NCI-H187 treated with DMSO at 0.1 percent for 48 hours (cell line): ENCODE results near the gene UBE2K.
"Not testable (repeated sequence)": the region's sequence is repeated elsewhere in the genome, so short reads cannot be mapped to it uniquely, and the experiment has no call there.

ENCODE experiments used
- DNase-seq: peaks from one replicate; lab custom pipeline; 2025; lab: John Stamatoyannopoulos, UW

UBE2K gene

GRCh38 chr4:39730072-39730471, 32.1 kb downstream of the UBE2K start:
- no peak for DNase-seq

DNA sequence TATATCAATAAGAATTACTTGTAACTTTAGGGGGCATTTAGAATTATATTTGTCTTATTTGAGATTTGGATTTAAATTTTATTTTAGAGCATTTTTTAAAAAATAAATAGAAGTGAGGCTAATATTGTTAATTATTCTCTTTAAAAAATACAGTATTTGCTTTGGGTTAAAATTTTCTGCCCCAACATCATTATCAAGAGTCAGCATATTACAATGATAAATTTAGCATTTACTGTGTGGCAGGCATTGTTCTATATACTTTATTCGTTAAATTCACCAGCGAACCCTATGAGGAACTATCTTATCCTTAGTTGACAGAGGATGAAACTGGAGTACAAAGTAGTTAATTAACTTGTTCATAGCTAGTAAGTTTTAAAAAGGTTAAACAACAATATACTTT, 34.0 kb downstream of the UBE2K start:
- no peak for DNase-seq

DNA sequence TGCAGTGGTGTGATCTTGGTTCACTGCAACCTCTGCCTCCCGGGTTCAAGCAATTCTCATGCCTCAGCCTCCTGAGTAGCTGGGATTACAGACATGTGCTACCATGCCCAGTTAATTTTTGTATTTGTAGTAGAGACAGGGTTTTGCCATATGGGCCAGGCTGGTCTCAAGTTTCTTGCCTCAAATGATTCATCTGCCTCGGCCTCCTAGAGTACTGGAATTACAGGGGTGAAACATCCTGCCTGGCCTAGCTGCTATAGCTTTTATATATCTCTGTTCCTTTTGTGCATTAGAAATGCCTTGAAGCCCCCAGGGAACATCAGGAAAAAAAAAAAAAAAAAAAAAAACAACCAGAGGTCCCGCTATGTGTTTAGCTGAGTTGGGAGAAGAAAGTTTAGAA, 34.8 kb downstream of the UBE2K start:
- DNase-seq, result no peak

GRCh38 chr4:39739591-39739990, 41.7 kb downstream of the UBE2K start:
- not testable (repeated sequence) for DNase-seq

GRCh38 chr4:39741401-39741800, 43.5 kb downstream of the UBE2K start:
- DNase-seq, result no peak

- no peak for DNase-seq
Observed at GRCh38 chr4:39745920-39746319, 48.0 kb downstream of the UBE2K start.

DNA sequence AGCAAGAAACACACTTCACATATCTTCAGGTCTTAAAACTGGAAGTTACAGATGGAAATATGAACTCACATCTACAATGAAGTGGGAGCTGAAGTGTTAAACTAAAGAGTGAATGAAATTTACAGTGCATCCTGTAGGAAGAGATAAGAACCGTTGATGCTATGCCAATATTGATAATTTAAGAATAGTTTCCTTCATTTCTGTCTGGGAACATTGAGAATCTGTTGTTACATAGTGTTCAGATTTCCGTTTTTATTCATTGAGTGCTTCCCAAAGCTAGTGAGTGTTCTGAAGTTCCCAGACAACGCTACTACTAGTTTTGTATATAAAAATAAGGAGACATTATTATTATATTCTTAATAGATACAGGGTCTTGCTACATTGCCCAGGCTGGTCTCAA, 52.3 kb downstream of the UBE2K start:
- no peak for DNase-seq

- DNase-seq, result no peak
Observed at GRCh38 chr4:39754309-39754708, 56.4 kb downstream of the UBE2K start.

DNA sequence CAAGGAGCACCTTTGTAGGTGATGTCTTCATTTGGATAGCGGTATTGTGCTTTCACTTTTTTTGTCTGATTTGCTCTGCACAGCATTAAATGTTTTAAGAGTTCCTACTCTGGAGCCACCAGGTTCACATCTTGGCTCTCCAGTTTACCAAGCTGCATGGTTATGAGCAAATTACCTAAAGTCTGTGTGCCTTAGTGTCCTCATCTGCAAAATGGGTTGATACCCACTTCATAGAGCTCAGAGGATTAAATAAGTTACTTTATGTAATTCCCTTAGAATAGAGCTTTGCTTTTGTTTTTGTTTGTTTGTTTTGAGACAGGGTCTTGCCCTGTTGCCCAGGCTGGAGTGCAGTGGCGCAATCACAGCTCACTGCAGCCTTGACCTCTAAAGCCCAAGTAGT, 58.2 kb downstream of the UBE2K start:
- DNase-seq, result no peak

DNA sequence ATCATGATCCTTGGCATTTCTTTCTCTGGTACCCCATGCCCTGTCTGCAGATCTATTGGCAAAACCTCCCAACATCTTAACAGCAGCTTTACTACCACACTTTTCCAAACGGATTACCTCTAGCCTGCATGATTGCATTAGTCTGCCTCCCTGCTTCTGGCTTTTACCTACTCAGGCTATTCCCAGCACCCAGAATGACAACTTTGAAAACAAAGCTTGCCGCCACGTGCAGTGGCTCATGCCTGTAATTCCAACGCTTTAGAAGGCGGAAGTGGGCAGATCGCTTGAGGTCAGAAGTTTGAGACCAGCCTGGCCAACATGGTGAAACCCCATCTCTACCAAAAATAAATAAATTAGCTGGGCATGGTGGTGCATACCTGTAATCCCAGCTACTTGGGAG, 60.2 kb downstream of the UBE2K start:
- no peak for DNase-seq

- DNase-seq, result no peak
Observed at GRCh38 chr4:39759569-39759968, 61.6 kb downstream of the UBE2K start.

DNA sequence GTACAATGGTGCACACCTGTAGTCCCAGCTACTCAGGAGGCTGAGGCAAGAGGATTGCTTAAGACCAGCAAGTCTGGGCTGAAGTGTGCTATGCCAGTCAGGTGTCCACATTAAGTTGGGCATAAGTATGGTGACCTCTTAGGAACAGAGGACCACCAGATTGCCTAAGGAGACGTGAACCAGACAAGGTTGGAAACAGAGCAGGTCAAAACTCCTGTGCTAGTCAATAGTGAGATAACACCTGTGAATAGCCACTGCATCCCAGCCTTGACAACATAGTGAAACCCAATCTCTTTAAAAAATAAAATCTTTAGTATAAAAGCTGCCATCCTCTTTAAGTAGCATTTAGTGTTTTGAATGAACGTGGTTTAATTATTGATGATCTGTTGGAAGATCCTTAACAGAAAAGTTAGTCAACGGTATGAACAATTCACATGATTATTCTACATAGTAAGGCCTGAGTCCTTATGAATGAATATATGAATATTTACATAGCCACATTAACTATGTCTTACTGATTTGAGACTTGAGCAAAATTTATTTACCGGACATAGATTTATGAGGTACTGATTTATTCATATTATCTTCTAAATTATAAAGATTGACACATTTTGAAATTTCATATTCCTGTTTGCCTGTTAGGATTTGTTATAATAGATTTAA, 63.2 kb downstream of the UBE2K start:
- DNase-seq, result no peak

DNA sequence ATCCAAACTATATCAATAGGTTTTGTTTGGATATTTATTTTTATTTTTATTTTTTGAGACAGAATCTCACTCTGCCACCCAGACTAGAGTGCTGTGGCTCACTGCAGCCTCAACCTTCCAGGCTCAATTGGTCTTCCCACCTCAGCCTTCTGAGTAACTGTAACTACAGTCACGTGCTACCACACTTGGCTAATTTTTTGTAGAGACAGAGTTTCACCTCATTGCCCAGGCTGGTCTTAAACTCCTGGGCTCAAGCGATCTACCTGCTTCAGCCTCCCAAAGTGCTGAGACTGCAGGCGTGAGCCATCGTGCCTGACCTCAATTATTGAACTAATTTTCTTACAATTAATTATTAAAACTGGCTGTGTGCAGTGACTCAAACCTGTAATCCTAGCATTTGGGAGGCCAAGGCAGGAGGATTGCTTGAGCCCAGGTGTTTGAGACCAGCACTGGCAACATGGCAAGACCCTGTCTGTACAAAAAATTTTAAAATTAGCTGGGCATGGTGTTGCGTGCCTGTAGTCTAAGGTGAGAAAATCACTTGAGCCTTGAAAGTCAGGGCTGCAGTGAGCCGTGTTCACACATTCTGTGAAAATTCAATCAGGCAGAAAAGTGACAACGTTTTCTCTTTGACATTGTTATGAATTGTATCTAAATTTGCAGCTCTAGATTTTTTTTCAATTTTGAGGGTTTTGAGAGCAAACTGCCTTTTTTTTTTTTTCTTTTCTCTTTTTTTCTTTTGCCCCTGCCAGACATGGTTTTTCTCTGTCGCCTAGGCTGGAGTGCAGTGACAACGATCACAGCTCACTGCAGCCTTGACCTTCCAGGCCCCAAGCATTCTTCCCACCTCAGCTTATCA, 66.0 kb downstream of the UBE2K start:
- DNase-seq, result no peak

GRCh38 chr4:39770005-39770404, 72.1 kb downstream of the UBE2K start:
- DNase-seq, result no peak

DNA sequence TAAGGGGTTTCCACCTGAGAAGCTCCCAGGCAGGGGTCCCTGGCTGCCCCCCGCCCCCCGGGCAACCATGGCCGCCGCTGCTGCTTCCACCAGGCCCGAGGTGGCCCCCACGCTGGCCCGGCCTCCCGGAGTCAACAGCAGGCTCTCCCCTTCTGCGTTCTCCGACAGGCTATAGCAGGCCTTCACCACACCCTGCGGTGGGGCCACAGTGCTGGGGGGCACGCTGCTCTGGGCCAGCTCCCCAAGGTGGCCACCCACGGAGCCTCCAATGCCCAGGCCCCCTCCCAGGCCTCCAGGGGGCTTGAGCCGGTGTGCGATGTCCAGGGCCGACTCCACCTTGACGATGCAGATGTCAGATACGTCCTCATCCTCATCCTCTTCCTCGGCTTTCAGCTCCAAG, 72.5 kb downstream of the UBE2K start:
- DNase-seq, result no peak

DNA sequence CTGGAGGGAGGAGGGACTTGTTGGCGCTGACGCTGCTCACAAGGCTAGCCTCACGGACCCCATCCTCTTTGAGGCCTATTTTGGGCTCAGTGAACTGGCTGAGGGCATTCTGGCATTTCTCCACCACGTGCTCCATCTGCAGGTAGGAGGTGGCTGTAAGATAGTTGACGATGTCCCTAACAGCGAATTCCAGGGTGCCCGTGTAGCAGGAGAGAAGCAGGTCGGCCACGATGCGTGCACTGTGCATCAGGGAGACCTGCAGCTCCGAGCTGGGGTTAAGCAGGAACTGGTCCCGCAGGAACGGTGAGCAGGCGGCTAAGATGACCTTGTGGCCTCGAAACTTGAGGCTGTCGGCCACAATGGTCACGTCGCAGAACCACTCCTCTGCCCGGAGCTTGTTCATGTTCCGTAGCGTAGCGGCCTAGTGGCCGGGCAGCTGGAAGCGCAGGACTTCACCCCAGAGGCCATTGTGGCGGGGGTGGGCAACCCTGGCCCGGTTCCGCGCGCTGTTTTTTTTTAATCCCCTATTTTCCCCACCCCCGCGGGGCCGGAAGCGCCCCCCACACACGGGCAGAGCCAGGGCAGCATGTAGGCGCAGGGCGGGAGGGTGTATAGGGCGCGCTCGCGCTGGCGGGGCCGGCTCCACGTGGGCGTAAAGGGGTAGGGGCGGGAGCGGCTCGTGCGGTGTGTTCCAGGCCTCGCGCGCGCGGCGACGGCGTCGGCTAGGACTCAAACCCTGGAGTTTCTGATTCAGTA, 73.2 kb downstream of the UBE2K start:
- DNase-seq, result no peak

DNA sequence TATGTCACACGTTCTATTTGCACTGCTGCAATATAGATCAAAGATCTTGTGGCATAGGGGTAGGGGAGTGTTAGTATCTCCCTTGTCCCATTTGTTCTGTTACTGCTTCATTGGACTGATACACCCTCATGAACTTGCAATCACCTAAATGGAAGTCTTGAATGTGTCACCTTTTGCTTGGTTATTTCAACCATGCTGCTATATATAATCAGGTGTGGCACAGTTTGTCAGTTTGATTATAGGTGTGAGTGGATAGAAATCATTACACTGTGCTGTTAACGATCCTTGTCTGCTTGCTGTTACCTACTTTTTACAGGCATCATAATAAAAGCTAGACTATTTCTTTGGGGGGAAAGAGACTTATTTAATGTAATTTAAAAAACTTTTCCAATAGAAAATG, 84.1 kb downstream of the UBE2K start:
- DNase-seq, result not testable (repeated sequence)

DNA sequence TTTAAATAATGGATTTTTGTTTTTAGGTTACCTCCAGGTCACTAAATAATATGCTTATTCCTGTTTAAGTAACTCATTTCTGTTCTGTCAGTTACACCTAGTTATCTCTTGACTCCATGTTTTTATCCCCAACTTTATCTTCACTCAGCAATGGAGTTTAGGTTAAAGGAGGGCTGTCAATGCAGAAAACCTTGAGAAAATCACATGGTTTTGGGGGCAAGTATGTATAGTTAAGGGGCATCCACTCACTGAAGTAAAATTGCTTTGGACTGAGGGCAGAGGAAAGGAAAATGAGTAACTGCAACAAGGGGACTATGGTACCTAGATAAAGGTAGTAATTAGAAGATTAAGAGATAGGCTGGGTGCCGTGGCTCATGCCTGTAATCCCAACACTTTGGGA, 87.1 kb downstream of the UBE2K start:
- no peak for DNase-seq

- no peak for DNase-seq
Observed at GRCh38 chr4:39786838-39787237, 88.9 kb downstream of the UBE2K start.

GRCh38 chr4:39792128-39792527, 94.2 kb downstream of the UBE2K start:
- no peak for DNase-seq

- no peak for DNase-seq
Observed at GRCh38 chr4:39792529-39792928, 94.6 kb downstream of the UBE2K start.

- DNase-seq, result not testable (repeated sequence)
Observed at GRCh38 chr4:39792976-39793375, 95.0 kb downstream of the UBE2K start.

DNA sequence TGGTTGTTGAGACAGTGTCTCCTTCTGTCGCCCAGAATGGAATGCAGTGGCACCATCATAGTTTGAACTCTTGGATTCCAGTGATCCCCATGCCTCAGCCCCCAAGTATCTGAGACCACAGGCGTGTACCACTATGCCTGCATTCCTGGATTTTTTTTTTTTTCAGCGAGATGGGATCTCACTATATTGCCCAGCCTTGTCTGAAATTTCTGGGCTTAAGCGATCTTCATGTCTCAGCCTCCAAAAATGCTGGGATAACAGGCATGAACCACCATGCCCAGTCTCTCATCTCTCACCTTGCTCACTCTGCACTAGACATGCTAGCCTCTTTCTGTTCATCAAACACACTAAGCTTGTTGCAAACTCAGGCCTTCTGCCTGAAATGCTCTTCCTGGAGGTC, 104.1 kb downstream of the UBE2K start:
- DNase-seq, result no peak
